HG03469 (cell line): Measurements from ENCODE around the gene MS4A18.
A peak's percentile ranks its signal among the peaks of the same experiment; 100 is the strongest.
"Not testable (repeated sequence)": the region's sequence is repeated elsewhere in the genome, so short reads cannot be mapped to it uniquely, and the experiment has no call there.

Source experiments
- ATAC-seq: cut with Tn5 transposase; IDR thresholded peaks from one replicate; pipeline ENCODE4 v1.9.1; 2021; ENCODE audit warnings: mild to moderate bottlenecking, moderate library complexity, moderate number of reproducible peaks; ENCODE audit not compliant: unreplicated experiment

MS4A18 gene

GRCh38 chr11:60734279-60734678 is 9.8 kb downstream of the MS4A18 start:
- no peak for ATAC-seq

GRCh38 chr11:60739114-60739513 is 14.6 kb downstream of the MS4A18 start:
- ATAC-seq: no peak

- ATAC-seq: no peak
Measured at GRCh38 chr11:60740573-60740972, 16.1 kb downstream of the MS4A18 start.

- no peak for ATAC-seq
Measured at GRCh38 chr11:60741421-60741820, 16.9 kb downstream of the MS4A18 start.

- ATAC-seq: no peak
Measured at GRCh38 chr11:60743058-60743457, 18.5 kb downstream of the MS4A18 start.

GRCh38 chr11:60744114-60744513 is 19.6 kb downstream of the MS4A18 start:
- ATAC-seq: no peak

- no peak for ATAC-seq
Measured at GRCh38 chr11:60747359-60747873, 22.9 kb downstream of the MS4A18 start.

- no peak for ATAC-seq
Measured at GRCh38 chr11:60748225-60748624, 23.7 kb downstream of the MS4A18 start.

GRCh38 chr11:60748821-60749220 is 24.3 kb downstream of the MS4A18 start:
- no peak for ATAC-seq

- ATAC-seq: no peak
Measured at GRCh38 chr11:60750911-60751310, 26.4 kb downstream of the MS4A18 start.

GRCh38 chr11:60753309-60753708 is 28.8 kb downstream of the MS4A18 start:
- ATAC-seq: no peak

- ATAC-seq: no peak
Measured at GRCh38 chr11:60754887-60755286, 30.4 kb downstream of the MS4A18 start.

GRCh38 chr11:60756307-60757032 is 31.9 kb downstream of the MS4A18 start, which contains the start of gene MS4A15:
MS4A15 (plus strand) TSS chr11:60756867; CDS start chr11:60763734, 6,867 bp downstream.
- no peak for ATAC-seq

- ATAC-seq: no peak
Measured at GRCh38 chr11:60757231-60757800, 32.8 kb downstream of the MS4A18 start.

- not testable (repeated sequence) for ATAC-seq
Measured at GRCh38 chr11:60758671-60759070, 34.2 kb downstream of the MS4A18 start.

- not testable (repeated sequence) for ATAC-seq
Measured at GRCh38 chr11:60759438-60760225, 35.1 kb downstream of the MS4A18 start.

- no peak for ATAC-seq
Measured at GRCh38 chr11:60761436-60762190, 37.1 kb downstream of the MS4A18 start.

GRCh38 chr11:60762851-60763691 is 38.6 kb downstream of the MS4A18 start:
- ATAC-seq: peak; percentile 41

GRCh38 chr11:60763692-60764369 is 39.3 kb downstream of the MS4A18 start:
- ATAC-seq: no peak
